Measurements from ENCODE around the gene TM6SF1.

DNA sequence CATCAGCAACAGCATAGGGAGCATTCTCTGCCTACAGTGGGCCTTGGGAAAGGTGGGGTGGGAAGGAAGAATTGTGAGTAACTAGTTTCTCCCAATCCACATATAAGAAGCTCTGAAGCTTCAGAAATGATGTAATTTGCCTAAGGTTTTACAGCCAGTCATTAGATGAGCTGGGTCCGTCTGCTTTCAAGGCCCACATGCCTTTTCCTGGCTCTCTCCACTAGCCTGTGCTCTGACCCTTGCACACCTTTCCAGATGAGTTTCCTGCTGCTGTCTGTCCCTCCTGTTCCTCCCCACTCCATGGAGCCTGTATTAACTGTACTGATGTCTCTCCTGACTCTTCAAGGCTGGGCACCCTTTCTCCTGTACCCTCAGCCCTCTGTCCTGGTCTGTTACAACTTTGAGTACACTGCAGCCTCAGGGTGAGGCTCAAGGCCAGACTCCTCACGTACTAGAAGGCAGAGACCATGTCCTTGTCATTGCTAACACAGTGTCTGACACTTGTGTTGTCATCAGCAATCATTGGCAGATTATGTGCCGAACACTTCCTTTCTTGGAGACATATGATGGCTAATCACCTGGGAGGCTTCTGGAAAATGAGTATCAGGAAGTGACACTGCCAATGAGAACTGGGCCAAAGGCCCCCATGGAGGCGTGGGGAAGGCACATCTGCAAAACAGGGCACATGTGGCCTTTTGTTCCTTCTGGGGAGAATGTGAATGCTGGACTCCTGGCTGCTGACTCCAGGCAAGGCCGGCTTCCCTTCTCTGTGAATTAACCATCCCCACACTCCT, 6.6 kb downstream of the TM6SF1 start:
- TF ChIP-seq CTCF (IDR thresholded peaks at IDR 0.05; ENCODE audit: low read depth, low read length) (no peak), EZH2phosphoT487 (IDR thresholded peaks at IDR 0.05; ENCODE audit: low read depth) (no peak)

All from OCI-LY3 (cell line).